Activated naive CD8-positive, alpha-beta T cell treated with anti-CD3 and anti-CD28 coated beads, Interleukin-2, amount 10 ng/mL, durations not matched to agents 7 days and 5 days (primary cell): ENCODE measurements around the gene CAND2. TPM values are rescaled to one million over a fixed set of nuclear protein-coding genes. Genes with fewer than 3 reads are reported as not detected.
"Not testable (repeated sequence)": the region's sequence is repeated elsewhere in the genome, so short reads cannot be mapped to it uniquely, and the experiment has no call there.

Experiments
- ATAC-seq: fragments of 150-1000 bp; cut with Tn5 transposase; one replicate; pipeline ENCODE4 v1.10.0; 2021; ENCODE audit warnings: low read depth, moderate library complexity
- POLR2A ChIA-PET: fragments of 350-600 bp; sonication (Branson Sonifier 250); formaldehyde crosslinking; loops from one replicate; lab custom pipeline; 2021; ENCODE audit warnings: antibody characterized with exemption; lab: Charles Lee
- DNase-seq: peaks from one replicate; pipeline ENCODE4 v3.0.0; 2021
- H3K27ac Mint-ChIP-seq: one replicate; pipeline ENCODE4 v1.8.0; 2022; ENCODE audit warnings: mild to moderate bottlenecking, mixed read lengths
- H3K27me3 Mint-ChIP-seq: one replicate; pipeline ENCODE4 v1.8.0; 2022; ENCODE audit warnings: mild to moderate bottlenecking, moderate library complexity, mixed read lengths
- H3K36me3 Mint-ChIP-seq: one replicate; pipeline ENCODE4 v1.8.0; 2021; ENCODE audit warnings: mild to moderate bottlenecking, mixed read lengths
- H3K4me1 Mint-ChIP-seq: one replicate; pipeline ENCODE4 v1.8.0; 2021; ENCODE audit warnings: mixed read lengths
- H3K4me3 Mint-ChIP-seq: one replicate; pipeline ENCODE4 v1.8.0; 2022; ENCODE audit warnings: mild to moderate bottlenecking, moderate library complexity, mixed read lengths
- H3K9me3 Mint-ChIP-seq: one replicate; pipeline ENCODE4 v1.8.0; 2021; ENCODE audit warnings: mixed read lengths
- total RNA-seq, 2 experiments: library from RNA; stranded (reverse); gene quantifications; one replicate each; pipeline ENCODE4 v1.2.3, GENCODE V29; 2021

Gene CAND2
- total RNA-seq, 2 experiments from 2014 or later: 0.79 to 0.97 TPM

DNA sequence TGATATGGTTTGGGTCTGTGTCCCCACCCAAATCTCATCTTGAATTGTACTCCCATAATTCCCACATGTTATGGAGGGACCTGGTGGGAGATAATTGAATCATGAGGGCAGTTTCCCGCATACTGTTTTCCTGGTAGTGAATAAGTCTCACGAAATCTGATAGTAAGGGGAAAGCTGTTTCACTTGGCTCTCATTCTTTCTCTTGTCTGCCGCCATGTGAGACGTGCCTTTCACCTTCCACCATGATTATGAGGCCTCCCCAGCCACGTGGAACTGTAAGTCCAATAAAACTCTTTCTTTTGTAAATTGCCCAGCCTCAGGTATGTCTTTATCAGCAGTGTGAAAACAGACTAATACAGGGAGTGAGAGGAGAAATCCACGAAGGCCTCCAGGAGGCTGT lies 20.5 kb upstream of the CAND2 start:
- H3K4me1 Mint-ChIP-seq, ATAC-seq, POLR2A ChIA-PET, H3K4me3 Mint-ChIP-seq, DNase-seq, H3K36me3 Mint-ChIP-seq, H3K27ac Mint-ChIP-seq, H3K9me3 Mint-ChIP-seq: not testable (repeated sequence)
- H3K27me3 Mint-ChIP-seq: peaks cover 21% of the 10 kb centered on the region

DNA sequence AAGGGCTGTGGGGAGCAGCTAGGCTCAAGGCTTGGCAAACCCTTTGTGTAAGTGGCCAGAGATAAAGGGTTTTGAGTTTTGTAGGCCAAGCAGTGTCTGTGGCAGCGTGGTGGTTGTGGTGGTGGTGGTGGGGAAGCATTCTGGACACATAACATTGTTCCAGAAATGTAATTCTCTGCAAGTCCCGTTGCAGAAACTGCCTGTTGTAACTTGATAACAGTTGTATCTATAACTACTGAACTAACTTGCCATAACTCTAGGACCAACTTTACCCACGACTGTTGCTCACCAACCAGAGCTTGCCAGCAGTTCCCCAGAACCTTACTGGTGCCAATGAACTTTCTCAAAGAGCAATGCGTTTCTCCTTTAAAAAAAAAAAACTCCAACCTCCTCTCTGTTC lies 19.3 kb upstream of the CAND2 start:
- Mint-ChIP-seq H3K9me3 (no peaks in the 10 kb centered on the region), H3K4me3 (no peak overlapping the region), H3K27ac (no peak overlapping the region), H3K4me1 (peaks cover 8% of the 10 kb centered on the region), H3K27me3 (peaks cover 21% of the 10 kb centered on the region), H3K36me3 (no peaks in the 10 kb centered on the region)
- POLR2A ChIA-PET: no interaction called here
- no peak for ATAC-seq
- no peak for DNase-seq

DNA sequence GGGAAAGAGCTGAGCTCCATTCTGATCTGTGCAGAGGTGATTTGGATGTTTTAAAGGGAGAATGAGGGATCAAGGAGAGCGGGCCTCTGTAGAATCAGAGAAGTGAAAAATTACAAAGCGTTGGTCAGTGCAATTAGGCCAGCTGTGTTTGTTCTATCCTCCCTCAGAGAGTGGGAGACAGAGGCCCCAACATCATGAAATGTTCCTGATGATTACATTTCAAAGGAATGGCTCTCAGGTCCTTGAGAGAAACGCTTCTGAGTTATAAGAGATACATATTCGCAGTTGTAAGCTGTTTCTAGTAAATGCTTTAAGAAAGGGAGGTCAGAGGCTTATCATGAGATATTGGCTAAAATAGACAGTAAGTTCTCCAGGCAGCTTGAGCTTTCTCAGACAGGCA lies 15.7 kb upstream of the CAND2 start:
- no peak for ATAC-seq
- no peaks in the 10 kb centered on the region for H3K36me3 Mint-ChIP-seq
- POLR2A ChIA-PET: no interaction called here
- no peak overlapping the region for H3K4me3 Mint-ChIP-seq
- H3K27ac Mint-ChIP-seq: no peak overlapping the region
- H3K27me3 Mint-ChIP-seq: peaks cover 28% of the 10 kb centered on the region
- H3K4me1 Mint-ChIP-seq: no peaks in the 10 kb centered on the region
- DNase-seq: no peak
- no peaks in the 10 kb centered on the region for H3K9me3 Mint-ChIP-seq

- ATAC-seq: no peak
- H3K4me1 Mint-ChIP-seq: no peaks in the 10 kb centered on the region
- no peak for DNase-seq
- no peaks in the 10 kb centered on the region for H3K36me3 Mint-ChIP-seq
- no peak overlapping the region for H3K27ac Mint-ChIP-seq
- peaks cover 33% of the 10 kb centered on the region for H3K27me3 Mint-ChIP-seq
- no peak overlapping the region for H3K4me3 Mint-ChIP-seq
- no peaks in the 10 kb centered on the region for H3K9me3 Mint-ChIP-seq
- POLR2A ChIA-PET: no interaction called here
Observed at GRCh38 chr3:12782172-12782815, 14.2 kb upstream of the CAND2 start.

GRCh38 chr3:12785096-12785495 lies 11.4 kb upstream of the CAND2 start:
- no peak for ATAC-seq
- POLR2A ChIA-PET: no interaction called here
- no peak for DNase-seq
- H3K4me1 Mint-ChIP-seq: no peaks in the 10 kb centered on the region
- no peak overlapping the region for H3K27ac Mint-ChIP-seq
- H3K27me3 Mint-ChIP-seq: peaks cover 27% of the 10 kb centered on the region
- no peaks in the 10 kb centered on the region for H3K36me3 Mint-ChIP-seq
- no peak overlapping the region for H3K4me3 Mint-ChIP-seq
- H3K9me3 Mint-ChIP-seq: no peaks in the 10 kb centered on the region

GRCh38 chr3:12787346-12787745 lies 9.1 kb upstream of the CAND2 start:
- DNase-seq (peak; percentile 69), ATAC-seq (peak; percentile 54)
- not testable (repeated sequence) for H3K4me3 Mint-ChIP-seq, H3K9me3 Mint-ChIP-seq, H3K36me3 Mint-ChIP-seq, H3K27ac Mint-ChIP-seq, H3K4me1 Mint-ChIP-seq
- peaks cover 22% of the 10 kb centered on the region for H3K27me3 Mint-ChIP-seq
- POLR2A ChIA-PET: interaction anchor here (1.6 kb wide), 1 partner anchor 54 kb away, joined by 4 read pairs; the partner anchor contains the start of gene RPL32

DNA sequence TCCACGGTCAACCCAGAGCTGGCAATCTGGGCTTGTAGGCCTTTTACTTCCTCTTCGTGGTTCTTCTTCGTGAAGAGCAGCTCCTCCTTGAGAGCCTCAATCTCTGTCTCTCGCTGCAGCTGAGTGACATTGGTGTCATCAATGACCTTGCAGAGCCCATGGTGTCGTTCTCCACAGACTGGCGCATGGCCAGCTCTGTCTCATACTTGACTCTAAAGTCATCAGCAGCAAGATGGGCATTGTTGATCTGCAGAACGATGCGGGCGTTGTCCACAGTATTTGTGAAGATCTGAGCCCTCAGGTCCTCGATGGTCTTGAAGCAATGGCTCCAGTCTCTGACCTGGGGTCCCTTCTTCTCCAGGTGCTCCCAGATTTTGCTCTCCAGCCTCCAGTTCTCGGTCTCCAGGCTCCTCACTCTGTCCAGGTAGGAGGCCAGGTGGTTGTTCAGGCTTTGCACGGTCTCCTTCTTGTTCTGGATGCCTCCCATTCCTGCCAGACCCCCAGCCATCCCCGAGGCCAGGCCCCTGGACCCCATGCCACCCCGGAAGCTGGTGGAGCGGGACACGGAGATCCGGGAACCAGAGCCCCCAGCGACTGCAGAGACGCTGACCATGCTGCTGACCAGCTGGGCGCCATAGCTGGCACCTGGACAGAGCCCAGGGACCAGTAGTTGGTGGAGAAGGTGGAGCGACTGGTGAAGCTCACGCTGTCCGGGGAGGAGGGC lies 8.4 kb upstream of the CAND2 start:
- not testable (repeated sequence) for H3K4me1 Mint-ChIP-seq, H3K36me3 Mint-ChIP-seq, ATAC-seq, H3K9me3 Mint-ChIP-seq, H3K4me3 Mint-ChIP-seq, DNase-seq, H3K27ac Mint-ChIP-seq
- POLR2A ChIA-PET: interaction anchor here (1.6 kb wide), 1 partner anchor 54 kb away, joined by 4 read pairs; the partner anchor contains the start of gene RPL32
- H3K27me3 Mint-ChIP-seq: peaks cover 22% of the 10 kb centered on the region

- POLR2A ChIA-PET: interaction anchor here (0.5 kb wide), 1 partner anchor 180 kb away, joined by 4 read pairs; no protein-coding TSS in a partner anchor
- no peak for ATAC-seq
- no peak for DNase-seq
- peaks cover 20% of the 10 kb centered on the region for H3K27me3 Mint-ChIP-seq
- H3K27ac Mint-ChIP-seq: no peak overlapping the region
- no peaks in the 10 kb centered on the region for H3K36me3 Mint-ChIP-seq
- no peaks in the 10 kb centered on the region for H3K4me1 Mint-ChIP-seq
- H3K9me3 Mint-ChIP-seq: no peaks in the 10 kb centered on the region
- no peak overlapping the region for H3K4me3 Mint-ChIP-seq
Observed at GRCh38 chr3:12791430-12791829, 5.0 kb upstream of the CAND2 start.

DNA sequence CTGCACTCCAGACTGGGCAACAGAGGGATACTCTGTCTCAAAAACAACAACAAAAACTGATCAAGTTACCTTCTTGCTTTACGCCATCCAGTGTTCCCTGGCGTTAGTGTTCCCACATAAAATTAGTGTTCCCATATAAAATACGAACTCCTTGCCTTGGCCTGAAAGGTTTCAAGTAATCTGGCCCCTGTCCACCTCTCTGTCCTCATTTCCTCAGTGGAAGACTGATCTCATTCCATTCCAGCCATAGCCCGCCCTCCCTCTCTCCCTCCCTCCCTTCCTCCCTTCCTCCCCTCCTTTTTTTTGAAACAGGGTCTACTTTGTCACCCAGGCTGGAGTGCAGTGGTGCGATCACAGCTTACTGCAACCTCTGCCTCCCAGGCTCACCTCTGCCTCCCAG lies 2.8 kb upstream of the CAND2 start:
- H3K27ac Mint-ChIP-seq: no peak overlapping the region
- POLR2A ChIA-PET: no interaction called here
- H3K4me3 Mint-ChIP-seq: no peak overlapping the region
- H3K9me3 Mint-ChIP-seq: no peaks in the 10 kb centered on the region
- peaks cover 28% of the 10 kb centered on the region for H3K27me3 Mint-ChIP-seq
- ATAC-seq (no peak), DNase-seq (no peak)
- H3K4me1 Mint-ChIP-seq: no peaks in the 10 kb centered on the region
- no peaks in the 10 kb centered on the region for H3K36me3 Mint-ChIP-seq

GRCh38 chr3:12797124-12797891 lies 828 bp downstream of the CAND2 start:
- no peak for ATAC-seq
- Mint-ChIP-seq H3K36me3 (no peaks in the 10 kb centered on the region), H3K4me3 (peak overlapping the region; percentile 73), H3K9me3 (no peaks in the 10 kb centered on the region), H3K4me1 (no peaks in the 10 kb centered on the region), H3K27me3 (peaks cover 24% of the 10 kb centered on the region), H3K27ac (no peak overlapping the region)
- DNase-seq: no peak
- POLR2A ChIA-PET: no interaction called here

- POLR2A ChIA-PET: interaction anchor here (1.7 kb wide), 1 partner anchor 12 kb away, joined by 4 read pairs; no protein-coding TSS in a partner anchor
- H3K9me3 Mint-ChIP-seq: no peaks in the 10 kb centered on the region
- no peak for ATAC-seq
- H3K27me3 Mint-ChIP-seq: peaks cover 24% of the 10 kb centered on the region
- H3K4me1 Mint-ChIP-seq: no peaks in the 10 kb centered on the region
- no peak overlapping the region for H3K4me3 Mint-ChIP-seq
- no peak for DNase-seq
- H3K36me3 Mint-ChIP-seq: no peaks in the 10 kb centered on the region
- no peak overlapping the region for H3K27ac Mint-ChIP-seq
Observed at GRCh38 chr3:12797892-12798558, 1.5 kb downstream of the CAND2 start.

GRCh38 chr3:12798559-12799179 lies 2.2 kb downstream of the CAND2 start:
- H3K27ac Mint-ChIP-seq: no peak overlapping the region
- DNase-seq: no peak

More at GRCh38 chr3:12798559-12799179, 2.2 kb downstream of the CAND2 start:
- POLR2A ChIA-PET: interaction anchor here (1.7 kb wide), 1 partner anchor 11 kb away, joined by 4 read pairs; no protein-coding TSS in a partner anchor
- Mint-ChIP-seq H3K9me3 (no peaks in the 10 kb centered on the region), H3K27me3 (peaks cover 24% of the 10 kb centered on the region), H3K4me1 (no peaks in the 10 kb centered on the region), H3K36me3 (no peaks in the 10 kb centered on the region), H3K4me3 (no peak overlapping the region)
- ATAC-seq: no peak
